OCI-LY3 (cell line): ENCODE results near the gene OSTF1.

ENCODE experiments used
- H2AFZ ChIP-seq: fragments of 200-600, 300-600 bp; shearing (Covaris generic); 2 replicates; pipeline ENCODE4 v1.6.0; 2014; ENCODE audit warnings: antibody characterized with exemption, low read depth, low read length
- H3K27ac ChIP-seq: fragments of 200-600, 300-600 bp; sonication (generic); 2 replicates; pipeline ENCODE4 v1.5.1; 2014; ENCODE audit warnings: mild to moderate bottlenecking, low read length, moderate library complexity, mixed read lengths
- H3K27me3 ChIP-seq: fragments of 200-600, 300-600 bp; sonication (generic); 2 replicates; pipeline ENCODE4 v1.6.1; 2014; ENCODE audit warnings: low read depth, low read length, mixed read lengths
- H3K36me3 ChIP-seq: fragments of 200-600, 300-600 bp; sonication (generic); replicated peaks from 2 replicates; pipeline ENCODE3; 2014; ENCODE audit warnings: low read depth, low read length, mixed read lengths
- H3K4me1 ChIP-seq: fragments of 300-600, 200-600 bp; sonication (generic); 2 replicates; pipeline ENCODE4 v1.6.1; 2014; ENCODE audit warnings: low read length, mixed read lengths
- H3K4me2 ChIP-seq: fragments of 200-600, 300-600 bp; sonication (generic); 2 replicates; pipeline ENCODE4 v1.6.1; 2014; ENCODE audit warnings: low read length, mixed read lengths
- H3K4me3 ChIP-seq: fragments of 300-600, 200-600 bp; sonication (generic); 2 replicates; pipeline ENCODE4 v1.5.1; 2014; ENCODE audit warnings: antibody characterized with exemption, mild to moderate bottlenecking, low read length, moderate library complexity
- H3K79me2 ChIP-seq: fragments of 300-600, 200-600 bp; shearing (Covaris generic); 2 replicates; pipeline ENCODE4 v1.6.1; 2014; ENCODE audit warnings: mild to moderate bottlenecking, low read length, mixed read lengths
- H3K9ac ChIP-seq: fragments of 300-600, 200-600 bp; shearing (Covaris generic); 2 replicates; pipeline ENCODE4 v1.6.0; 2014; ENCODE audit warnings: mild to moderate bottlenecking, low read length, moderate library complexity
- H3K9me3 ChIP-seq: fragments of 200-600, 300-600 bp; shearing (Covaris generic); 2 replicates; pipeline ENCODE4 v1.6.1; 2014; ENCODE audit warnings: low read length, mixed read lengths; ENCODE audit not compliant: insufficient read depth
- H4K20me1 ChIP-seq: fragments of 200-600, 300-600 bp; sonication (generic); 2 replicates; pipeline ENCODE4 v1.6.1; 2016; ENCODE audit warnings: low read length, mixed read lengths; ENCODE audit not compliant: insufficient read depth
- CTCF ChIP-seq: fragments of 200-600, 300-600 bp; sonication (generic); IDR thresholded peaks from 2 replicates; pipeline ENCODE4 v1.5.1; 2014; ENCODE audit warnings: antibody characterized with exemption, low read length, low read depth
- EZH2phosphoT487 ChIP-seq: fragments of 200-600 bp; shearing (Covaris generic); IDR thresholded peaks from 2 replicates; pipeline ENCODE4 v1.6.1; 2018; ENCODE audit warnings: antibody characterized with exemption, mixed run types, low read depth

OSTF1 gene

GRCh38 chr9:75156858-75157257, 68.5 kb downstream of the OSTF1 start:
- Histone ChIP-seq H3K79me2 (no peaks in the 10 kb centered on the region), H3K27me3 (no peaks in the 10 kb centered on the region), H2AFZ (no peak overlapping the region), H4K20me1 (no peaks in the 10 kb centered on the region), H3K4me1 (no peaks in the 10 kb centered on the region), H3K9me3 (no peaks in the 10 kb centered on the region), H3K4me3 (no peak overlapping the region), H3K4me2 (no peak overlapping the region), H3K9ac (no peak overlapping the region), H3K27ac (no peak overlapping the region), H3K36me3 (no peaks in the 10 kb centered on the region)
- TF ChIP-seq EZH2phosphoT487 (no peak), CTCF (no peak)

- no peak overlapping the region for H2AFZ ChIP-seq
- H3K4me1 ChIP-seq: no peaks in the 10 kb centered on the region
- TF ChIP-seq CTCF (no peak), EZH2phosphoT487 (no peak)
- no peaks in the 10 kb centered on the region for H3K36me3 ChIP-seq
- no peak overlapping the region for H3K4me3 ChIP-seq
- no peak overlapping the region for H3K4me2 ChIP-seq
- no peak overlapping the region for H3K27ac ChIP-seq
- no peaks in the 10 kb centered on the region for H3K9me3 ChIP-seq
- no peaks in the 10 kb centered on the region for H3K27me3 ChIP-seq
- no peak overlapping the region for H3K9ac ChIP-seq
- no peaks in the 10 kb centered on the region for H3K79me2 ChIP-seq
- no peaks in the 10 kb centered on the region for H4K20me1 ChIP-seq
Measured at GRCh38 chr9:75161116-75161857, 73.0 kb downstream of the OSTF1 start.

GRCh38 chr9:75163764-75164163, 75.5 kb downstream of the OSTF1 start:
- Histone ChIP-seq H3K9me3 (no peaks in the 10 kb centered on the region), H3K36me3 (no peaks in the 10 kb centered on the region), H3K27me3 (no peaks in the 10 kb centered on the region), H2AFZ (no peak overlapping the region), H3K4me2 (no peak overlapping the region), H3K9ac (no peak overlapping the region), H4K20me1 (no peaks in the 10 kb centered on the region), H3K4me3 (no peak overlapping the region), H3K79me2 (no peaks in the 10 kb centered on the region), H3K4me1 (peaks cover 10% of the 10 kb centered on the region), H3K27ac (no peak overlapping the region)
- TF ChIP-seq CTCF (no peak), EZH2phosphoT487 (no peak)

DNA sequence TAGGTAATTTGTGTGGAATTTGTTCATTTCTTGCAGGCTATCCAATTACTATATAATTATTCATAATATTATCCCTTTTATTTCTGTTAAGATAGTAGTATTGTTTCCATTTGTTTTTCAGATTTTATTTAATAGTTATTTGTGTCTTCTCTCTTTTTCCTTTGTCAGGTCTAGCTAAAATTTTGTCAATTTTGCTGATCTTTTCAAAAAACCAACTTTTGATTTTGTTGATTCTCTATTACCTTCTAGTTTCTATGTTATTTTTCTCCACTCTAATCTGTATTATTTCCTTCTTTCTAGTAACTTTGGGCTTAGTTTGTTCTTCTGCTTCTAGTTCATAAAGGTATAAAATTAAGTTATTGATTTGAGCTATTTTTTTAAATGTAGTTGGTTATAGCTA, 76.3 kb downstream of the OSTF1 start:
- no peak overlapping the region for H2AFZ ChIP-seq
- no peak for TF ChIP-seq EZH2phosphoT487
- TF ChIP-seq CTCF: no peak
- H3K4me3 ChIP-seq: no peak overlapping the region
- no peaks in the 10 kb centered on the region for H3K9me3 ChIP-seq
- H3K27ac ChIP-seq: no peak overlapping the region
- no peaks in the 10 kb centered on the region for H4K20me1 ChIP-seq
- no peak overlapping the region for H3K4me2 ChIP-seq
- H3K9ac ChIP-seq: no peak overlapping the region
- H3K27me3 ChIP-seq: no peaks in the 10 kb centered on the region
- H3K4me1 ChIP-seq: peaks cover 10% of the 10 kb centered on the region
- no peaks in the 10 kb centered on the region for H3K36me3 ChIP-seq
- no peaks in the 10 kb centered on the region for H3K79me2 ChIP-seq
